SK-N-SH (cell line): ENCODE data around the gene HOXA1. TPM values are rescaled to one million over a fixed set of nuclear protein-coding genes. Genes with fewer than 3 reads are reported as not detected.

Experiments
- CTCF ChIA-PET: fragments of 300-600, 350-600 bp; formaldehyde crosslinking; extraction: SDS; loops from one replicate; lab custom pipeline; 2021; lab: Yijun Ruan, JAX
- POLR2A ChIA-PET: fragments of 350-600 bp; sonication (Branson Sonifier 250); formaldehyde crosslinking; extraction: SDS; loops from one replicate; lab custom pipeline; 2020; ENCODE audit warnings: antibody characterized with exemption, inconsistent platforms; lab: Yijun Ruan, JAX
- DNase-seq: peaks from one replicate; pipeline ENCODE4 v3.0.0; 2012
- H2AFZ ChIP-seq: fragments of 200-600 bp; sonication (generic); 2 replicates; pipeline ENCODE4 v1.8.1; 2016; ENCODE audit warnings: antibody characterized with exemption, mild to moderate bottlenecking, low read depth
- H3F3A ChIP-seq: fragments of 200-600 bp; sonication (generic); replicated peaks from 2 replicates; pipeline ENCODE3; 2016; ENCODE audit warnings: antibody characterized with exemption, mild to moderate bottlenecking; ENCODE audit not compliant: insufficient read depth
- H3K27ac ChIP-seq, 2 experiments: fragments of 200-500 bp in 1 of 2; fragments of 200-600 bp in 1 of 2; sonication (Bioruptor generic) in 1 of 2; sonication (generic), shearing (Covaris generic) in 1 of 2; 2 replicates each; pipeline versions ENCODE4 v1.5.1 to v1.6.1; 2014 to 2016; ENCODE audit warnings: low read depth in 2 of 2, inconsistent platforms in 1 of 2, low read length in 1 of 2, mild to moderate bottlenecking in 1 of 2, mixed read lengths in 1 of 2
- H3K27me3 ChIP-seq: fragments of 200-600 bp; sonication (generic), shearing (Covaris generic); 2 replicates; pipeline ENCODE4 v1.6.1; 2016; ENCODE audit warnings: mixed run types; ENCODE audit not compliant: insufficient read depth
- H3K36me3 ChIP-seq, 2 experiments: fragments of 200-500 bp in 1 of 2; fragments of 200-600 bp in 1 of 2; sonication (Bioruptor generic) in 1 of 2; sonication (generic) in 1 of 2; replicated peaks in 1 of 2; 2 replicates each; pipeline versions ENCODE3 to v1.5.1; 2014 to 2016; ENCODE audit warnings: low read length in 1 of 2, mild to moderate bottlenecking in 1 of 2; ENCODE audit not compliant: insufficient read depth in 2 of 2, control insufficient read depth in 1 of 2
- H3K4me1 ChIP-seq, 2 experiments: fragments of 200-500 bp in 1 of 2; fragments of 200-600 bp in 1 of 2; sonication (Bioruptor generic) in 1 of 2; sonication (generic), shearing (Covaris generic) in 1 of 2; 2 replicates each; pipeline versions ENCODE4 v1.5.1 to v1.6.1; 2014 to 2016; ENCODE audit warnings: low read depth in 1 of 2, low read length in 1 of 2, mixed run types in 1 of 2; ENCODE audit not compliant: insufficient read depth in 2 of 2, control insufficient read depth in 1 of 2
- H3K4me2 ChIP-seq: fragments of 200-600 bp; sonication (generic), shearing (Covaris generic); 2 replicates; pipeline ENCODE4 v1.6.1; 2017; ENCODE audit warnings: mixed run types
- H3K4me3 ChIP-seq, 2 experiments: fragments of 200-500 bp in 1 of 2; fragments of 200-600 bp in 1 of 2; sonication (Bioruptor generic) in 1 of 2; sonication (generic), shearing (Covaris generic) in 1 of 2; 2 replicates each; pipeline versions ENCODE4 v1.5.1 to v1.8.1; 2014 to 2016; ENCODE audit warnings: low read depth in 2 of 2, inconsistent platforms in 1 of 2, low read length in 1 of 2, mild to moderate bottlenecking in 1 of 2, mixed read lengths in 1 of 2, moderate library complexity in 1 of 2
- H3K79me2 ChIP-seq: fragments of 200-600 bp; sonication (generic); 2 replicates; pipeline ENCODE4 v1.8.1; 2017; ENCODE audit warnings: mild to moderate bottlenecking; ENCODE audit not compliant: insufficient read depth
- H3K9ac ChIP-seq: fragments of 200-600 bp; sonication (generic); 2 replicates; pipeline ENCODE4 v1.6.1; 2017; ENCODE audit warnings: mixed run types
- H3K9me2 ChIP-seq: fragments of 200-600 bp; sonication (generic); 2 replicates; pipeline ENCODE4 v1.6.1; 2017; ENCODE audit warnings: mixed run types
- H3K9me3 ChIP-seq: fragments of 200-600 bp; sonication (generic); 2 replicates; pipeline ENCODE4 v1.6.1; 2017; ENCODE audit warnings: mixed run types, mild to moderate bottlenecking, moderate library complexity
- H4K20me1 ChIP-seq: fragments of 200-600 bp; sonication (generic); 2 replicates; pipeline ENCODE4 v1.6.1; 2017; ENCODE audit warnings: mild to moderate bottlenecking, mixed run types; ENCODE audit not compliant: insufficient read depth
- EZH2phosphoT487 ChIP-seq: fragments of 200-600 bp; sonication (generic); IDR thresholded peaks from 2 replicates; pipeline ENCODE4 v1.6.1; 2017; ENCODE audit warnings: low read depth, mixed run types, mild to moderate bottlenecking, antibody characterized with exemption, moderate library complexity, borderline replicate concordance
- FOSL2 ChIP-seq: IDR thresholded peaks from 2 replicates; pipeline ENCODE4 v1.4.0; 2012; ENCODE audit warnings: low read depth, mild to moderate bottlenecking, moderate library complexity, borderline replicate concordance
- FOXJ3 ChIP-seq: sonication (generic); formaldehyde crosslinking; IDR thresholded peaks from 2 replicates; pipeline ENCODE4 v1.5.1; 2020; ENCODE audit warnings: mild to moderate bottlenecking, missing genetic modification reagents
- MXI1 ChIP-seq: IDR thresholded peaks from 2 replicates; pipeline ENCODE4 v1.6.1; 2012; ENCODE audit warnings: mild to moderate bottlenecking, low read depth, low read length, improper control_type of control experiment
- RAD21 ChIP-seq: IDR thresholded peaks from 2 replicates; pipeline ENCODE4 v1.6.1; 2012; ENCODE audit warnings: mild to moderate bottlenecking, low read length
- RCOR1 ChIP-seq: fragments of 150-350 bp; IDR thresholded peaks from 2 replicates; pipeline ENCODE4 v1.6.1; 2017; ENCODE audit warnings: antibody characterized with exemption, low read length
- RXRA ChIP-seq: IDR thresholded peaks from 2 replicates; pipeline ENCODE4 v1.4.0; 2012; ENCODE audit warnings: low read depth, mild to moderate bottlenecking, borderline replicate concordance
- SIN3A ChIP-seq: IDR thresholded peaks from 2 replicates; pipeline ENCODE4 v1.6.1; 2012; ENCODE audit warnings: low read depth, mild to moderate bottlenecking, low read length, moderate library complexity, borderline replicate concordance
- SMC3 ChIP-seq: IDR thresholded peaks from 2 replicates; pipeline ENCODE4 v1.6.1; 2012; ENCODE audit warnings: low read depth, low read length, improper control_type of control experiment
- TCF12 ChIP-seq: IDR thresholded peaks from 2 replicates; pipeline ENCODE4 v1.4.0; 2012
- YY1 ChIP-seq: IDR thresholded peaks from 2 replicates; pipeline ENCODE4 v1.4.0; 2012; ENCODE audit warnings: low read depth, mild to moderate bottlenecking
- WGBS: methylation state at CpG from one replicate; pipeline ENCODE4 v1.1.6; 2017; ENCODE audit warnings: low lambda C conversion rate; 5-methylcytosine and 5-hydroxymethylcytosine counted together
- polyA plus RNA-seq, 3 experiments: library from polyadenylated mRNA; depleted of rRNA; stranded (reverse); fragments of >200 nt; gene quantifications; 2 replicates each; pipeline ENCODE4 v1.2.3, GENCODE V29; 2012
- TF ChIP-seq, protein P1 (sequence below): IDR thresholded peaks from 2 replicates; pipeline ENCODE4 v1.4.0; 2012; ENCODE audit warnings: low read depth, borderline replicate concordance
- TF ChIP-seq, protein P2 (sequence below): fragments of 200-600 bp; sonication (generic); IDR thresholded peaks from 2 replicates; pipeline ENCODE4 v1.6.1; 2017; ENCODE audit warnings: antibody characterized with exemption, mild to moderate bottlenecking, moderate library complexity
- TF ChIP-seq, protein P3 (sequence below): IDR thresholded peaks from 2 replicates; pipeline ENCODE4 v1.4.0; 2012; ENCODE audit warnings: low read depth, borderline replicate concordance
- TF ChIP-seq, protein P4 (sequence below): IDR thresholded peaks from 2 replicates; pipeline ENCODE4 v1.6.1; 2012; ENCODE audit warnings: mild to moderate bottlenecking, low read depth, low read length, moderate library complexity
- TF ChIP-seq, protein P5 (sequence below): fragments of 150-350 bp; IDR thresholded peaks from 2 replicates; pipeline ENCODE4 v1.6.1; 2016; ENCODE audit warnings: mild to moderate bottlenecking, low read depth, low read length

Gene HOXA1
- polyA plus RNA-seq, 1 of the 3 experiments (the other 2 are of a cell fraction), result not detected

DNA sequence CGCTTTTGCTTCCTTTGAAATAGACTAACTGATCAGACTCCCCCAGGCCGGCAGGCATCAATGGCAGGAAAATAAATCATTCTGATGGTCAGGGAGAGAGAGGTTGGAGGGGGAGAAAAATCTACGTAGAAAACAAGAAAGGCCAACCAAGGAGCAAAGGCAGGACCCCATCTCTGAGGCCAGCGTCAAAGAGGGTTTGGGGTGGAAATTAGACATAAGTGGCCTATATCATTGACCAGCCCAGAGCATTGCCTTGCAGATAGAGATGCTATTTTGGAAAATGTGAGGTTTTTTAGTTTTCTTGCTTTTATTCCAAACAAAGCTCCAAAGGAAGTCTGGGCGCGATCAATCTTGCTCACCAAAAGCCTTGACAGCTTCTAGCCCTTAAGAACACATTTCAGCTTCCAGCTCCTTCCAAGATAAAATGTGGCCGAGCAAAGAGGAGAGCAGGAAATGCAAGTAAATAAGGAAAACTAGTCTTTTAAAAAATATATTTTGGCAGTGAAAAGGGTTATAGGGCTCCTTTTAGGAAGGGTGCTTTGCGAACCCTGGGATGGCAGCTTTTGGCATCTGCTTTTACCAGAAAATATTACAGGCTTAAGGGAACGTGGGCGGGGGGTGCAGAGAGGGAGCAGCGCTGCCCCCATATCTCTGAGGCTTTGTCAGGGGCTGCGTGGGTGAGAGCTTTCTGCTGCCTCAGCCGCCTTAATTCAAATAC lies 8.7 kb upstream of the HOXA1 start:
- DNase-seq, result no peak
- Histone ChIP-seq H3K4me2 (no peak overlapping the region), H3K27me3 (peaks cover 100% of the 10 kb centered on the region), H3K9me2 (no peaks in the 10 kb centered on the region), H3K4me3 (no peak overlapping the region), H3K9me3 (no peaks in the 10 kb centered on the region), H2AFZ (no peak overlapping the region), H3K27ac (no peak overlapping the region), H3K36me3 (no peaks in the 10 kb centered on the region), H3K9ac (no peak overlapping the region), H3K79me2 (no peaks in the 10 kb centered on the region), H3K4me1 (no peaks in the 10 kb centered on the region; a peak in 1 of 4 replicates), H3F3A (no peaks in the 10 kb centered on the region), H4K20me1 (no peaks in the 10 kb centered on the region)
- 11% methylated on average over 13 of the region's 13 CpGs for WGBS
- CTCF ChIA-PET, result interaction anchor here (1.0 to 1.8 kb wide), 4 partner anchors 47 to 423 kb away, joined by 3 to 5 read pairs (median 4); no protein-coding TSS in a partner anchor
- TF ChIP-seq SIN3A (no peak), MXI1 (no peak), FOSL2 (no peak), EZH2phosphoT487 (no peak), FOXJ3 (CRISPR knock-in tag) (no peak), YY1 (no peak)
- TF ChIP-seq, protein P1, sequence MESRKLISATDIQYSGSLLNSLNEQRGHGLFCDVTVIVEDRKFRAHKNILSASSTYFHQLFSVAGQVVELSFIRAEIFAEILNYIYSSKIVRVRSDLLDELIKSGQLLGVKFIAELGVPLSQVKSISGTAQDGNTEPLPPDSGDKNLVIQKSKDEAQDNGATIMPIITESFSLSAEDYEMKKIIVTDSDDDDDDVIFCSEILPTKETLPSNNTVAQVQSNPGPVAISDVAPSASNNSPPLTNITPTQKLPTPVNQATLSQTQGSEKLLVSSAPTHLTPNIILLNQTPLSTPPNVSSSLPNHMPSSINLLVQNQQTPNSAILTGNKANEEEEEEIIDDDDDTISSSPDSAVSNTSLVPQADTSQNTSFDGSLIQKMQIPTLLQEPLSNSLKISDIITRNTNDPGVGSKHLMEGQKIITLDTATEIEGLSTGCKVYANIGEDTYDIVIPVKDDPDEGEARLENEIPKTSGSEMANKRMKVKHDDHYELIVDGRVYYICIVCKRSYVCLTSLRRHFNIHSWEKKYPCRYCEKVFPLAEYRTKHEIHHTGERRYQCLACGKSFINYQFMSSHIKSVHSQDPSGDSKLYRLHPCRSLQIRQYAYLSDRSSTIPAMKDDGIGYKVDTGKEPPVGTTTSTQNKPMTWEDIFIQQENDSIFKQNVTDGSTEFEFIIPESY, result no peak
- POLR2A ChIA-PET, result no interaction called here

DNA sequence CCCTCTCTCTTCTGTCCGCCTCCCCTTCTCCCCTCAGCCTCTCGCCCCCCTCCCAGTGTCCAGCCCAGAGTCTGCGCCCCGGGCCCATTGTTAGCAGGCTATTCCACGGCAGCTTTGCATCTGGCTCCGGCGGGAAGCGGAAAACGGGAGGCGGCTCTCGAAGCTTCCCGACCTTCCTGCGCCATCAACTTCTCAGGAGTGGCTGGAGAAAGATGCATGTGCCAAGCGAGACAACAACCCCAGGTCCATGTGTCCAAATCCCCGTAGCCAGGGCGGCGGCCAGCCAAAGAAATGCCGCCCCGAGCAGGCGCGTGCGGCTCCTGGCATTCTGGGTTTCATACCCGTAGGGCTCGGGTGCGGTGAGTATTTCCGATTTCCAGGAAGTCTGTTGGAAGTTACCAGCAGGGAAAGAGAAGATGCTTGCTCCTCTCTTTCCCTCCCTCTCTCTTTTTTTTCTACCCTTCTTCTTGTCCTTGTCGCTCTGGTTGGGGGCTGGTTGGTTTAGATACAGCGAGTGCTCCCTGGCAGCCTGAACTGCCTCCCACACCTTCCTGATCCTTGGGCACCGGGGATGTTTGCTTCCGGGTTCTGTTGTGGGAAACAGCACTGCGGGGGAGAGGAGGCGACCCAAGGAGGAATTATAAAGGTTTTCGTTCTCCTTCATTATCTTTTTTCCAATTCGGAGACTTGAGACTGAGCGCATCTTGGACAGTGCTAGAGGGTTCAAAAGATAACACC lies 7.9 kb upstream of the HOXA1 start:
- DNase-seq, result no peak
- H3K27ac ChIP-seq, result no peak overlapping the region
- no peak overlapping the region for H3K4me3 ChIP-seq
- no peaks in the 10 kb centered on the region for H3F3A ChIP-seq
- H2AFZ ChIP-seq, result no peak overlapping the region; the same call in 1 of the 2 replicates
- ChIA-PET CTCF (no interaction called here), POLR2A (no interaction called here)
- no peaks in the 10 kb centered on the region; a peak in 1 of 4 replicates for H3K4me1 ChIP-seq
- no peaks in the 10 kb centered on the region for H4K20me1 ChIP-seq
- H3K9ac ChIP-seq, result no peak overlapping the region
- H3K27me3 ChIP-seq, result peaks cover 100% of the 10 kb centered on the region
- H3K9me2 ChIP-seq, result no peaks in the 10 kb centered on the region
- H3K79me2 ChIP-seq, result no peaks in the 10 kb centered on the region
- no peaks in the 10 kb centered on the region for H3K9me3 ChIP-seq
- 16% methylated on average over 35 of the region's 35 CpGs for WGBS
- H3K36me3 ChIP-seq, result no peaks in the 10 kb centered on the region
- no peak overlapping the region for H3K4me2 ChIP-seq
- TF ChIP-seq RCOR1 (no peak), SMC3 (no peak), TCF12 (no peak), RAD21 (no peak), FOSL2 (no peak), RXRA (no peak), YY1 (no peak)
- TF ChIP-seq, protein P2, sequence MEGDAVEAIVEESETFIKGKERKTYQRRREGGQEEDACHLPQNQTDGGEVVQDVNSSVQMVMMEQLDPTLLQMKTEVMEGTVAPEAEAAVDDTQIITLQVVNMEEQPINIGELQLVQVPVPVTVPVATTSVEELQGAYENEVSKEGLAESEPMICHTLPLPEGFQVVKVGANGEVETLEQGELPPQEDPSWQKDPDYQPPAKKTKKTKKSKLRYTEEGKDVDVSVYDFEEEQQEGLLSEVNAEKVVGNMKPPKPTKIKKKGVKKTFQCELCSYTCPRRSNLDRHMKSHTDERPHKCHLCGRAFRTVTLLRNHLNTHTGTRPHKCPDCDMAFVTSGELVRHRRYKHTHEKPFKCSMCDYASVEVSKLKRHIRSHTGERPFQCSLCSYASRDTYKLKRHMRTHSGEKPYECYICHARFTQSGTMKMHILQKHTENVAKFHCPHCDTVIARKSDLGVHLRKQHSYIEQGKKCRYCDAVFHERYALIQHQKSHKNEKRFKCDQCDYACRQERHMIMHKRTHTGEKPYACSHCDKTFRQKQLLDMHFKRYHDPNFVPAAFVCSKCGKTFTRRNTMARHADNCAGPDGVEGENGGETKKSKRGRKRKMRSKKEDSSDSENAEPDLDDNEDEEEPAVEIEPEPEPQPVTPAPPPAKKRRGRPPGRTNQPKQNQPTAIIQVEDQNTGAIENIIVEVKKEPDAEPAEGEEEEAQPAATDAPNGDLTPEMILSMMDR, result no peak
- TF ChIP-seq, protein P3, sequence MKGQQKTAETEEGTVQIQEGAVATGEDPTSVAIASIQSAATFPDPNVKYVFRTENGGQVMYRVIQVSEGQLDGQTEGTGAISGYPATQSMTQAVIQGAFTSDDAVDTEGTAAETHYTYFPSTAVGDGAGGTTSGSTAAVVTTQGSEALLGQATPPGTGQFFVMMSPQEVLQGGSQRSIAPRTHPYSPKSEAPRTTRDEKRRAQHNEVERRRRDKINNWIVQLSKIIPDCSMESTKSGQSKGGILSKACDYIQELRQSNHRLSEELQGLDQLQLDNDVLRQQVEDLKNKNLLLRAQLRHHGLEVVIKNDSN, result no peak
- TF ChIP-seq, protein P4, sequence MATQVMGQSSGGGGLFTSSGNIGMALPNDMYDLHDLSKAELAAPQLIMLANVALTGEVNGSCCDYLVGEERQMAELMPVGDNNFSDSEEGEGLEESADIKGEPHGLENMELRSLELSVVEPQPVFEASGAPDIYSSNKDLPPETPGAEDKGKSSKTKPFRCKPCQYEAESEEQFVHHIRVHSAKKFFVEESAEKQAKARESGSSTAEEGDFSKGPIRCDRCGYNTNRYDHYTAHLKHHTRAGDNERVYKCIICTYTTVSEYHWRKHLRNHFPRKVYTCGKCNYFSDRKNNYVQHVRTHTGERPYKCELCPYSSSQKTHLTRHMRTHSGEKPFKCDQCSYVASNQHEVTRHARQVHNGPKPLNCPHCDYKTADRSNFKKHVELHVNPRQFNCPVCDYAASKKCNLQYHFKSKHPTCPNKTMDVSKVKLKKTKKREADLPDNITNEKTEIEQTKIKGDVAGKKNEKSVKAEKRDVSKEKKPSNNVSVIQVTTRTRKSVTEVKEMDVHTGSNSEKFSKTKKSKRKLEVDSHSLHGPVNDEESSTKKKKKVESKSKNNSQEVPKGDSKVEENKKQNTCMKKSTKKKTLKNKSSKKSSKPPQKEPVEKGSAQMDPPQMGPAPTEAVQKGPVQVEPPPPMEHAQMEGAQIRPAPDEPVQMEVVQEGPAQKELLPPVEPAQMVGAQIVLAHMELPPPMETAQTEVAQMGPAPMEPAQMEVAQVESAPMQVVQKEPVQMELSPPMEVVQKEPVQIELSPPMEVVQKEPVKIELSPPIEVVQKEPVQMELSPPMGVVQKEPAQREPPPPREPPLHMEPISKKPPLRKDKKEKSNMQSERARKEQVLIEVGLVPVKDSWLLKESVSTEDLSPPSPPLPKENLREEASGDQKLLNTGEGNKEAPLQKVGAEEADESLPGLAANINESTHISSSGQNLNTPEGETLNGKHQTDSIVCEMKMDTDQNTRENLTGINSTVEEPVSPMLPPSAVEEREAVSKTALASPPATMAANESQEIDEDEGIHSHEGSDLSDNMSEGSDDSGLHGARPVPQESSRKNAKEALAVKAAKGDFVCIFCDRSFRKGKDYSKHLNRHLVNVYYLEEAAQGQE, result no peak
- TF ChIP-seq, protein P5, sequence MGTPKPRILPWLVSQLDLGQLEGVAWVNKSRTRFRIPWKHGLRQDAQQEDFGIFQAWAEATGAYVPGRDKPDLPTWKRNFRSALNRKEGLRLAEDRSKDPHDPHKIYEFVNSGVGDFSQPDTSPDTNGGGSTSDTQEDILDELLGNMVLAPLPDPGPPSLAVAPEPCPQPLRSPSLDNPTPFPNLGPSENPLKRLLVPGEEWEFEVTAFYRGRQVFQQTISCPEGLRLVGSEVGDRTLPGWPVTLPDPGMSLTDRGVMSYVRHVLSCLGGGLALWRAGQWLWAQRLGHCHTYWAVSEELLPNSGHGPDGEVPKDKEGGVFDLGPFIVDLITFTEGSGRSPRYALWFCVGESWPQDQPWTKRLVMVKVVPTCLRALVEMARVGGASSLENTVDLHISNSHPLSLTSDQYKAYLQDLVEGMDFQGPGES, result no peak
